Kidney glomerular epithelial cell (primary cell): ENCODE results near the gene ARHGEF5.
"Not testable (repeated sequence)": the region's sequence is repeated elsewhere in the genome, so short reads cannot be mapped to it uniquely, and the experiment has no call there.

Source experiments
- DNase-seq: peaks from one replicate; lab custom pipeline; 2025; lab: John Stamatoyannopoulos, UW

Gene ARHGEF5

DNA sequence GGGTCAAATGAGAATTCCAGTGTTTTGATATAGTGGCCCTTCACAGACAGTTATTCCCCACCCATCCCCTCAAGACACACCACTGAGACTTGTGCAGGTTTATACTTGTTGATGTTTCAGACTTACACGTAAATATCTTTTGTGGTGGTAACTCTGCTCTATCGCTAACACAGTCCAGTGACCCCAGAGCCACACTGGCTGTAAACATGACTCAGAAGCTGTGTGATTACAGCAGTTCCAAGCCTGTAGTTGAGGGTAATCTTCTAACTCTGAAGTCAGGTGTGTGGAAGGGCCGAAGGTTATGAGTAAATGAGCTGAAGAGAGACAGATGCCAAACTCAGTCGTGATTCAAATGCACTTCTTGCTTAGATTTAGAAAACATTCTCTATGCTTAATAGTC is 28.9 kb downstream of the ARHGEF5 start:
- DNase-seq, result peak; percentile 88

GRCh38 chr7:144384555-144385245 is 29.5 kb downstream of the ARHGEF5 start:
- peak; percentile 93 for DNase-seq

DNA sequence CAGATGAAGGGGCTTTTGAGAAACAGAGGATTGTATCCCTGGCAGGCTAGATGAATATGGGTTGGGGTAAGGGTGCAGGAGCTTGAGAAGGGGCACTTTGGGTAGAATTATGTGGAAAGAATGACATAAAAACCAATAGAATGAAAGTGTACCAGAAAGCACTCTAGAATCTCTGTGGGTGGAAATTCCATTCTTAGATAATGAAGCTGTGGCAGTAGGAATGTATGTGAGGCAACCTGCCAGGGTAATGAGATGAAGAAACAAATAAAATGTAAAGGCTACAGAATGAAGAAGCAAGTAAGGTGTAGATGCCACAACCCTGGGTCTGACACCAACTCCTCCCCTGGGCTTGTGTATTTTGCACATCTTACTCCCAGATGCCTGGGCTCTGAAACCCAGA is 31.5 kb downstream of the ARHGEF5 start:
- DNase-seq, result peak; percentile 82

DNA sequence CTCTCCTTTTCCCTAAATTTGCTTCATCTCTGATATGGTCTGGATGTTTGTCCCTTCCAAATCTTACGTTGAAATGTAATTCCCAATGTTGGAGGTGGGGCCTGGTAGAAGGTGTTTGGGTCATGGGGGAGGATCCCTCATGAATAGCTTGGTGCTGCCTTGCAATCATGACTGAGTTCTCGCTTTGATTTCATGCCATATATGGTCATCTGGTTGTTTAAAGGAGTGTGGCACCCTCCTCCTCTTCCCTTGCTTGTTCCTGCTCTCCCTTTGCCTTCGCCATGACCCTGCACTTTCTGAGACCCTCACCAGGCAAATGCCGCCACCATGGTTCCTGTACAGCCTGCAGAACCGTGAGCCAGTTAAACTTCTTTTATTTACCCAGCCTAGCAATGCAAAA is 33.7 kb downstream of the ARHGEF5 start:
- DNase-seq, result peak; percentile 32

- no peak for DNase-seq
These were observed 35.3 kb downstream of the ARHGEF5 start for GRCh38 chr7:144390481-144390880.

- no peak for DNase-seq
These were observed 35.8 kb downstream of the ARHGEF5 start for GRCh38 chr7:144391014-144391413.

GRCh38 chr7:144391823-144392255 is 36.6 kb downstream of the ARHGEF5 start:
- DNase-seq, result peak; percentile 59

DNA sequence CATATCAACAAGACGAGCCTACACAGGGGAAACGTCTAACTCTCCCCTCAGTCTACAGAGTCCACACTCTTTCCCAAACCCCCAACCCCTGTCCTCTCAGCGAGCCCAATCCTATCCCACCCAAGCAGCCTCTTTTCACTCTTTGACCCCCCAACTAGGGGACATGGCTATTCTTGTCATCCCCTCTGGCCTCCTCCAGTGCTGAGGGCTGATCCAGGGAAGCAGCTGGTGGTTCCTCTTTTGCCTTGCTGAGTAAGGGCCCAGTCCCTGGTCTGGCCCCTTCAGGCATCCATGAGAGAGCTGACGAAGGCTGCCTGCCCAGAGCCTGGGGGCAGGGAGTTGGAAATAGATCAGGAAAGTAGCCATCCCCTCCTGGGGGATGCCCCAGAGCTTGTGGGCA is 41.9 kb downstream of the ARHGEF5 start:
- DNase-seq, result no peak

GRCh38 chr7:144398291-144398690 is 43.1 kb downstream of the ARHGEF5 start:
- no peak for DNase-seq

GRCh38 chr7:144398911-144399310 is 43.7 kb downstream of the ARHGEF5 start:
- DNase-seq, result no peak

DNA sequence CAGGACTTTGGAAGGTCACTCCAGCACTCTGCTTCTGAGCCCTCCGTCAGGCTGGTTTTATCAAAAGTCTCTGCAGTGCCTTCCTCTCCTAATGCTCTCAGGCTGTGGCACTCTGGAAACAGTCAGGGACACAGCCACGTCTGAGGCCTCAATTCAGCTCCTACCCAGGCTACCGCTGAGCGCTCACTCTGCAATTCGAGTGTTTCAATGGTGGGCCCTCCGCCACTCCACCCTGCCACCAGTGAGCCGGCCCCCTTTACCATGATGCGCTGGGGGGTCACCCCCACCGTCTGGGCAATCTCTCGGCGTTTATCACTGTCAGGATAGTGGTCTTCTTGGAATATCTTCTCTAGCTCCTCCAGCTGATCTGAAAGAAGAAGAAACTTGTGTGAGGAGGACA is 44.7 kb downstream of the ARHGEF5 start:
- no peak for DNase-seq

GRCh38 chr7:144401490-144401889 is 46.3 kb downstream of the ARHGEF5 start:
- no peak for DNase-seq

DNA sequence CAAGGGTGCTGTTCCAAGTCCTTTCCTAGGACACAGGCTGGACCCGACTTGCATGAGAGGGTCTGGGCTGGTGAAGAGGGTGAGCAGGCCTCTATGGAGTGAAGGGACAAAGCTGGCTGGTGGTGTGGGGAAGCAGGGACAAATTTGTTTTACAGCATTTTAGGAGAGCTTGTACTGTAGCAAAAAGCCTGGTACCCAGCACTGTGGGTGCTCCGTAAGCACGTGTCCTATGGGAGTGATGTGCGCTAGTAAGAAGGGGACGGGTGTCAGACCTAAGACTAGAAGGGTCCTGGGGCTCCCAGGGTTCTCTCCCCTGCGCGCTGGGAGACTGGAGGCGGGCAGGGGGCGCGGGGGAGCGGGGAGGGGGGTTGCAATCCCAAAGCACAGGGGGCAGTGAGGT is 47.9 kb downstream of the ARHGEF5 start:
- DNase-seq, result no peak

DNA sequence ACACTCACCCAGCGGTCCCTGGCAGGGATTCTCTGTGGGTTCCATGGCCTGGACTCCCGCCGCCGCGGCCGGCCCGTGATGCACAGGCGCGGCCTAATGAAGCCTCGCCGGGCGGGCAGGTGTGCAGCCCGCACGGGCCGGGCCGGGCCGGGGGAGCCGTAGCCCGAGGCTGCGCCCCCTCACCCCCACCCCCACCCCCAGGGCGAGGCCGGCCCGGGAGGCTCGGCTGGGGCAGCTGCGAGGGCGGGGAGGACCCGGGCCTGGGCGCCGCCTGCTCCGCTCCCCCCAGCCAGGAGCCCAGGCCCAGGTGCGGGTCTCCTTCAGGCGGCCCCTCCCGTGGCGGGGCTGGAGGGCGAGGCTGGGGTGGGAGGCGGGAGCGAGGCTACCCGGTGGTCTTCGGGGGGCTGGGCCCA is 48.5 kb downstream of the ARHGEF5 start, which contains the start of gene NOBOX:
Gene NOBOX (minus strand): TSS at position 45 of the 413 bp plus-strand sequence.
- DNase-seq, result no peak

GRCh38 chr7:144404946-144405345 is 49.7 kb downstream of the ARHGEF5 start:
- DNase-seq, result no peak

DNA sequence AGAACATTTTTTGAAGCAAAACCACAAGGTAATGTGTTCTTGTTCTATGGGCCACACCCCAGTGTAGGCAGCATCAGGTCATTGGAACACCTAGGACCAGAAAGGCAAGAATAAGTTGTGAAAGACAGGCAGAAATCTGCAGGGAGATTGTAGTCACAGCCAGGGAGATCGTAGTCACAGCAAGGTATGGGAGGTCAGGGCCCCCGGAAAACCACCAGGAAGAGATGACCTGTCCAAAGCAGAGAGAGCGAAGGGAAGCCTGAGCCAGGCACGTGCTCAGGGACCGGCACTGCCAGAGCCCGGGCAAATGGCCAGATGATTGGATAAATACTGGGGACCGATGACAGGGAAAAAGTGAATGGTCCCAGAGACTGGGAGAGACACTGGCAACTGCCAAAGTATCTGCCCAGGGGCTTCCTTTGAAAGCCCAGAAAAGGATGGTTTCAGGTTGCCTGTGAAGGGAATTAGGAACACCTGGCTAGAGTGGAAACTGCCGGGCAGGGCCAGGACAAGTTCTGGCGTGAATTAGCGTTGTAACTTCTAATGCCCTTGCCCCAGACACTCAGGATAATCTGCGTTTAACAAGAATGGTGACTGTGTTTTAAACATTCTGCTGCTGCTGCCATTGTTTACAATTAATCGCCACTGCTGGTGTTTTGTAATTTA is 52.2 kb downstream of the ARHGEF5 start:
- DNase-seq, result no peak

DNA sequence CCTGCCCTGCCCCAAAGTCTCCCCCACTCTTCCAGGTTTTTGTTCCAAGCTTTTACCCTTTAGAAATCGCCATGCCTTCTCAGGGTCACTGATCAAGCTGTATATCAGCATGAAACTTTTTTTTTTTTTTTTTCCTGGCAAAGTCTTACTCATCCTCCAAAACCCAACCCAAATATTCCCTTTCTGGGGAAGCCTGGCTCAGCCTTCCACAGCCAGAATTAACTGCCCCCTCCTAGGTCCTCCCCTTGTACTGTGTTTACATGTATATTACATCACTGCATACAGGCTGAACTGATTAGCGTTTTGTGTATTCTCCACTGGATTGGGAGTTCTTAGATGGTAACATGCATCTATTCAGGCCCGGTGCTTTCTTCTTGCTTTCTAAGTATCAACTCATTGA is 52.9 kb downstream of the ARHGEF5 start:
- no peak for DNase-seq

GRCh38 chr7:144410441-144410840 is 55.2 kb downstream of the ARHGEF5 start:
- DNase-seq, result no peak

GRCh38 chr7:144414815-144415214 is 59.6 kb downstream of the ARHGEF5 start:
- no peak for DNase-seq

- no peak for DNase-seq
These were observed 60.7 kb downstream of the ARHGEF5 start for GRCh38 chr7:144415858-144416257.

DNA sequence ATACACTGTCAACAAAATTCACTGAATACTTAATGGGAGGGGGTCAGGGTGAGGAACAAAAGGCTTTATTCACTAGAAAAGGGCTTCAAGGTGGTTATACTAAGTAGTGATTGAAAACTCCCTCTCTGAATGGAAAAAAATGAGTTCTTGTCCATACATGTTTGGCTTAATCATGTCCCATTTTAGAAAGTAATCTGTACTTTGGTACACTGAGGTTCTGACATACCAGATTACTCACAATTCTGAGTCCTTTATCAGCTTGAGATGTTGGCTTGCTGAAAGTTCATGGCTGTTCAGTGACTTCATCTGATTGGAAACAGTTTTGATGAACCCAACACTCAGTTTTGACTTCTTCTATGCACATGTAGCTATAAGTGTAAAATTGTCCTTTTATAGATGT is 61.1 kb downstream of the ARHGEF5 start:
- DNase-seq, result no peak

- not testable (repeated sequence) for DNase-seq
These were observed 63.7 kb downstream of the ARHGEF5 start for GRCh38 chr7:144418931-144419330.

DNA sequence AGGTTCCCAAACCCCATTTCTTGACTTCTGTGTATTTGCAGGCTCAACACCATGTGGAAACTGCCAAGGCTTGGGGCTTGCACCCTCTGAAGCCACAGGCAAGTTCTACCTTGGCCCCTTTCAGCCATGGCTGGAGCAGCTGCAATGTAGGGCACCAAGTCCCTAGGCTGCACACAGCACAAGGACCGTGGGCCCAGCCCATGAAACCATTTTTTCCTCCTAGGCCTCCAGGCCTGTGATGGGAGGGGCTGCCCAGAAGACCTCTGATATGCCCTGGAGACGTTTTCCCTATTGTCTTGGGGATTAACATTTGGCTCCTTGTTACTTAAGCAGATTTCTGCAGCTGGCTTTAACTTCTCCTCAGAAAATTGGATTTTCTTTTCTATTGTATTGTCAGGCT is 72.3 kb downstream of the ARHGEF5 start:
- not testable (repeated sequence) for DNase-seq

GRCh38 chr7:144428431-144428830 is 73.2 kb downstream of the ARHGEF5 start:
- no peak for DNase-seq
